Right atrium auricular region (tissue), 2 donors: ENCODE results near the gene TTC23. TPM values are rescaled to one million over a fixed set of nuclear protein-coding genes. Genes with fewer than 3 reads are reported as not detected.

ENCODE experiments used
- DNase-seq: peaks from one replicate; pipeline ENCODE4 v3.0.0-alpha.2; 2019; ENCODE audit warnings: low spot score
- H3K27ac ChIP-seq, 2 donors: fragments of 200-600 bp; sonication (generic); 1 replicate in 1 of 2; 2 replicates in 1 of 2; pipeline ENCODE4 v1.5.1; 2016 to 2019
- H3K27me3 ChIP-seq, 2 donors: fragments of 200-600 bp; sonication (generic); one replicate each; pipeline versions ENCODE4 v1.5.1 to v1.6.0; 2017 to 2019
- H3K36me3 ChIP-seq: fragments of 200-600 bp; sonication (generic); one replicate; pipeline ENCODE4 v1.5.1; 2016
- H3K4me1 ChIP-seq, 2 donors: fragments of 200-600 bp; sonication (generic); one replicate each; pipeline versions ENCODE4 v1.5.1 to v1.6.0; 2017 to 2019
- H3K4me3 ChIP-seq, 2 donors: fragments of 200-600 bp; sonication (generic); 1 replicate in 1 of 2; 2 replicates in 1 of 2; pipeline ENCODE4 v1.5.1; 2017 to 2019; ENCODE audit warnings: mild to moderate bottlenecking in 1 of 2, moderate library complexity in 1 of 2
- H3K9me3 ChIP-seq, 2 donors: fragments of 200-600 bp; sonication (generic); one replicate each; pipeline ENCODE4 v1.5.1; 2019
- CTCF ChIP-seq, 2 donors: fragments of 200-600 bp; sonication (generic); IDR thresholded peaks; one replicate each; pipeline ENCODE4 v1.5.1; 2019; ENCODE audit warnings: antibody characterized with exemption in 2 of 2
- total RNA-seq, 2 donors: library from RNA; depleted of rRNA; stranded (reverse); fragments of >200 nt; gene quantifications; one replicate each; pipeline ENCODE4 v1.1.0, GENCODE V29; 2016

TTC23 gene
- total RNA-seq, 2 donors from 2014 or later: 13.6 to 14.6 TPM

GRCh38 chr15:99110581-99111320 lies 138.6 kb downstream of the TTC23 start:
- no peak for TF ChIP-seq CTCF (IDR thresholded peaks at IDR 0.05)
- peaks cover 0 to 65% of the 10 kb centered on the region in 2 donors for H3K4me1 ChIP-seq
- no peaks in the 10 kb centered on the region for H3K27me3 ChIP-seq
- no peak overlapping the region for H3K4me3 ChIP-seq
- peaks cover 51% of the 10 kb centered on the region for H3K36me3 ChIP-seq
- H3K9me3 ChIP-seq: no peaks in the 10 kb centered on the region
- peak overlapping the region; percentile 92 for H3K27ac ChIP-seq
- no peak for DNase-seq

- H3K36me3 ChIP-seq: peaks cover 47% of the 10 kb centered on the region
- peak overlapping the region in 1 of 2 donors; percentile 85 for H3K4me3 ChIP-seq
- peaks cover 0 to 65% of the 10 kb centered on the region in 2 donors for H3K4me1 ChIP-seq
- H3K27ac ChIP-seq: peak overlapping the region; percentile 92
- no peak for DNase-seq
- no peak for TF ChIP-seq CTCF (IDR thresholded peaks at IDR 0.05)
- no peaks in the 10 kb centered on the region for H3K9me3 ChIP-seq
- no peaks in the 10 kb centered on the region for H3K27me3 ChIP-seq
Observed at GRCh38 chr15:99110093-99110492, 139.3 kb downstream of the TTC23 start.

GRCh38 chr15:99109555-99110021 lies 139.8 kb downstream of the TTC23 start:
- peak overlapping the region in 1 of 2 donors; percentile 85 for H3K4me3 ChIP-seq
- DNase-seq: no peak
- TF ChIP-seq CTCF (IDR thresholded peaks at IDR 0.05): no peak

GRCh38 chr15:99108993-99109392 lies 140.4 kb downstream of the TTC23 start:
- peak overlapping the region in 1 of 2 donors; percentile 85 for H3K4me3 ChIP-seq
- H3K9me3 ChIP-seq: no peaks in the 10 kb centered on the region
- no peak for DNase-seq
- H3K27ac ChIP-seq: peak overlapping the region; percentile 92
- H3K4me1 ChIP-seq: peaks cover 0 to 56% of the 10 kb centered on the region in 2 donors
- peaks cover 40% of the 10 kb centered on the region for H3K36me3 ChIP-seq
- TF ChIP-seq CTCF (IDR thresholded peaks at IDR 0.05): no peak
- H3K27me3 ChIP-seq: no peaks in the 10 kb centered on the region

More at GRCh38 chr15:99109555-99110021, 139.8 kb downstream of the TTC23 start:
- Histone ChIP-seq H3K4me1 (peaks cover 0 to 61% of the 10 kb centered on the region in 2 donors), H3K9me3 (no peaks in the 10 kb centered on the region), H3K36me3 (peaks cover 46% of the 10 kb centered on the region), H3K27ac (peak overlapping the region; percentile 92), H3K27me3 (no peaks in the 10 kb centered on the region)

- peaks cover 0 to 51% of the 10 kb centered on the region in 2 donors for H3K4me1 ChIP-seq
- TF ChIP-seq CTCF (IDR thresholded peaks at IDR 0.05): no peak
- DNase-seq: no peak
- H3K9me3 ChIP-seq: no peaks in the 10 kb centered on the region
- peak overlapping the region; percentile 92 for H3K27ac ChIP-seq
- H3K36me3 ChIP-seq: peaks cover 23% of the 10 kb centered on the region
- no peaks in the 10 kb centered on the region for H3K27me3 ChIP-seq
- H3K4me3 ChIP-seq: peak overlapping the region; percentile 71 to 85
Observed at GRCh38 chr15:99106417-99107220, 142.8 kb downstream of the TTC23 start.
